ENCODE results near the gene ASXL3.

The ASXL3 gene

GRCh38 chr18:33616556-33616955, 38.5 kb downstream of the ASXL3 start:
- H3K4me3 ChIP-seq (ENCODE audit: low read length) = no peak overlapping the region
- no peak for TF ChIP-seq EZH2phosphoT487 (IDR thresholded peaks at IDR 0.05; ENCODE audit: borderline replicate concordance, low read length)
- TF ChIP-seq, protein P1, sequence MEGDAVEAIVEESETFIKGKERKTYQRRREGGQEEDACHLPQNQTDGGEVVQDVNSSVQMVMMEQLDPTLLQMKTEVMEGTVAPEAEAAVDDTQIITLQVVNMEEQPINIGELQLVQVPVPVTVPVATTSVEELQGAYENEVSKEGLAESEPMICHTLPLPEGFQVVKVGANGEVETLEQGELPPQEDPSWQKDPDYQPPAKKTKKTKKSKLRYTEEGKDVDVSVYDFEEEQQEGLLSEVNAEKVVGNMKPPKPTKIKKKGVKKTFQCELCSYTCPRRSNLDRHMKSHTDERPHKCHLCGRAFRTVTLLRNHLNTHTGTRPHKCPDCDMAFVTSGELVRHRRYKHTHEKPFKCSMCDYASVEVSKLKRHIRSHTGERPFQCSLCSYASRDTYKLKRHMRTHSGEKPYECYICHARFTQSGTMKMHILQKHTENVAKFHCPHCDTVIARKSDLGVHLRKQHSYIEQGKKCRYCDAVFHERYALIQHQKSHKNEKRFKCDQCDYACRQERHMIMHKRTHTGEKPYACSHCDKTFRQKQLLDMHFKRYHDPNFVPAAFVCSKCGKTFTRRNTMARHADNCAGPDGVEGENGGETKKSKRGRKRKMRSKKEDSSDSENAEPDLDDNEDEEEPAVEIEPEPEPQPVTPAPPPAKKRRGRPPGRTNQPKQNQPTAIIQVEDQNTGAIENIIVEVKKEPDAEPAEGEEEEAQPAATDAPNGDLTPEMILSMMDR (IDR thresholded peaks at IDR 0.05; ENCODE audit: low read depth, low read length, poor library complexity, severe bottlenecking) = no peak
- H3K27me3 ChIP-seq (ENCODE audit: control insufficient read depth, low read length) = no peaks in the 10 kb centered on the region
- no peak overlapping the region for H3K4me2 ChIP-seq (ENCODE audit: low read length)
- H3K9me2 ChIP-seq (replicated peaks; ENCODE audit: control insufficient read depth, low read length) = no peaks in the 10 kb centered on the region
- no peaks in the 10 kb centered on the region; the same call in 1 of the 2 replicates for H3F3A ChIP-seq (ENCODE audit: control insufficient read depth, insufficient read depth)
- no peak overlapping the region for H3K27ac ChIP-seq (ENCODE audit: low read depth, low read length)
- H3K36me3 ChIP-seq (ENCODE audit: control insufficient read depth, low read length) = no peaks in the 10 kb centered on the region; the same call in 1 of the 2 replicates
- H3K9me3 ChIP-seq (ENCODE audit: control insufficient read depth, insufficient read depth, low read length) = no peaks in the 10 kb centered on the region
- no peaks in the 10 kb centered on the region for H4K20me1 ChIP-seq (ENCODE audit: control insufficient read depth, insufficient read depth, low read depth, low read length)
- H3K79me2 ChIP-seq (ENCODE audit: control insufficient read depth, low read length) = no peaks in the 10 kb centered on the region
- peaks cover 54% of the 10 kb centered on the region for H3K4me1 ChIP-seq (ENCODE audit: control insufficient read depth, low read length)

- Histone ChIP-seq H3F3A (ENCODE audit: control insufficient read depth, insufficient read depth) (no peaks in the 10 kb centered on the region), H3K4me3 (ENCODE audit: low read length) (no peak overlapping the region), H3K9me3 (ENCODE audit: control insufficient read depth, insufficient read depth, low read length) (no peaks in the 10 kb centered on the region), H3K27ac (ENCODE audit: low read depth, low read length) (no peak overlapping the region), H4K20me1 (ENCODE audit: control insufficient read depth, insufficient read depth, low read depth, low read length) (no peaks in the 10 kb centered on the region), H3K27me3 (ENCODE audit: control insufficient read depth, low read length) (no peaks in the 10 kb centered on the region), H3K4me2 (ENCODE audit: low read length) (no peak overlapping the region), H3K79me2 (ENCODE audit: control insufficient read depth, low read length) (no peaks in the 10 kb centered on the region), H3K4me1 (ENCODE audit: control insufficient read depth, low read length) (no peaks in the 10 kb centered on the region), H3K36me3 (ENCODE audit: control insufficient read depth, low read length) (no peaks in the 10 kb centered on the region), H3K9me2 (replicated peaks; ENCODE audit: control insufficient read depth, low read length) (no peaks in the 10 kb centered on the region)
- TF ChIP-seq EZH2phosphoT487 (IDR thresholded peaks at IDR 0.05; ENCODE audit: borderline replicate concordance, low read length) = no peak
- TF ChIP-seq, protein P1 (IDR thresholded peaks at IDR 0.05; ENCODE audit: low read depth, low read length, poor library complexity, severe bottlenecking) = no peak
These were observed 49.1 kb downstream of the ASXL3 start for GRCh38 chr18:33627114-33627513.

GRCh38 chr18:33630476-33630875, 52.5 kb downstream of the ASXL3 start:
- Histone ChIP-seq H3K4me2 (ENCODE audit: low read length) (no peak overlapping the region), H3K27me3 (ENCODE audit: control insufficient read depth, low read length) (no peaks in the 10 kb centered on the region), H3K27ac (ENCODE audit: low read depth, low read length) (no peak overlapping the region), H3K4me3 (ENCODE audit: low read length) (no peak overlapping the region), H3K4me1 (ENCODE audit: control insufficient read depth, low read length) (no peaks in the 10 kb centered on the region), H3F3A (ENCODE audit: control insufficient read depth, insufficient read depth) (no peaks in the 10 kb centered on the region), H3K9me3 (ENCODE audit: control insufficient read depth, insufficient read depth, low read length) (no peaks in the 10 kb centered on the region), H3K9me2 (replicated peaks; ENCODE audit: control insufficient read depth, low read length) (no peaks in the 10 kb centered on the region), H3K36me3 (ENCODE audit: control insufficient read depth, low read length) (no peaks in the 10 kb centered on the region), H4K20me1 (ENCODE audit: control insufficient read depth, insufficient read depth, low read depth, low read length) (no peaks in the 10 kb centered on the region), H3K79me2 (ENCODE audit: control insufficient read depth, low read length) (no peaks in the 10 kb centered on the region)
- no peak for TF ChIP-seq EZH2phosphoT487 (IDR thresholded peaks at IDR 0.05; ENCODE audit: borderline replicate concordance, low read length)
- TF ChIP-seq, protein P1 (IDR thresholded peaks at IDR 0.05; ENCODE audit: low read depth, low read length, poor library complexity, severe bottlenecking) = no peak

Measured in DOHH2 (cell line).